ENCODE measurements around the gene SMARCC1.

Gene SMARCC1

GRCh38 chr3:47661121-47661752 lies 120.5 kb downstream of the SMARCC1 start:
- Histone ChIP-seq H3K36me3 (ENCODE audit: control insufficient read depth, insufficient read depth, low read length) (peaks cover 86% of the 10 kb centered on the region), H3K9me3 (ENCODE audit: control insufficient read depth, insufficient read depth, low read length) (no peaks in the 10 kb centered on the region), H3K4me3 (ENCODE audit: low read depth, low read length) (no peak overlapping the region), H3K27ac (ENCODE audit: low read depth, low read length) (no peak overlapping the region), H3K27me3 (ENCODE audit: control insufficient read depth, insufficient read depth, low read length) (no peaks in the 10 kb centered on the region), H3K9ac (ENCODE audit: low read depth, low read length) (no peak overlapping the region), H3K4me1 (ENCODE audit: control insufficient read depth, insufficient read depth, low read length) (no peaks in the 10 kb centered on the region)

- Histone ChIP-seq H3K27ac (ENCODE audit: low read depth, low read length) (no peak overlapping the region), H3K9me3 (ENCODE audit: control insufficient read depth, insufficient read depth, low read length) (no peaks in the 10 kb centered on the region), H3K9ac (ENCODE audit: low read depth, low read length) (no peak overlapping the region), H3K27me3 (ENCODE audit: control insufficient read depth, insufficient read depth, low read length) (no peaks in the 10 kb centered on the region), H3K4me3 (ENCODE audit: low read depth, low read length) (no peak overlapping the region), H3K4me1 (ENCODE audit: control insufficient read depth, insufficient read depth, low read length) (no peaks in the 10 kb centered on the region), H3K36me3 (ENCODE audit: control insufficient read depth, insufficient read depth, low read length) (peaks cover 76% of the 10 kb centered on the region)
Observed at GRCh38 chr3:47658444-47658843, 123.2 kb downstream of the SMARCC1 start.

GRCh38 chr3:47652142-47652541 lies 129.6 kb downstream of the SMARCC1 start:
- Histone ChIP-seq H3K27ac (ENCODE audit: low read depth, low read length) (no peak overlapping the region), H3K36me3 (ENCODE audit: control insufficient read depth, insufficient read depth, low read length) (peaks cover 70% of the 10 kb centered on the region), H3K4me3 (ENCODE audit: low read depth, low read length) (no peak overlapping the region), H3K4me1 (ENCODE audit: control insufficient read depth, insufficient read depth, low read length) (no peaks in the 10 kb centered on the region), H3K9me3 (ENCODE audit: control insufficient read depth, insufficient read depth, low read length) (no peaks in the 10 kb centered on the region), H3K9ac (ENCODE audit: low read depth, low read length) (no peak overlapping the region), H3K27me3 (ENCODE audit: control insufficient read depth, insufficient read depth, low read length) (no peaks in the 10 kb centered on the region)

- no peaks in the 10 kb centered on the region for H3K4me1 ChIP-seq (ENCODE audit: control insufficient read depth, insufficient read depth, low read length)
- no peaks in the 10 kb centered on the region for H3K9me3 ChIP-seq (ENCODE audit: control insufficient read depth, insufficient read depth, low read length)
- no peak overlapping the region for H3K9ac ChIP-seq (ENCODE audit: low read depth, low read length)
- no peak overlapping the region for H3K27ac ChIP-seq (ENCODE audit: low read depth, low read length)
- H3K36me3 ChIP-seq (ENCODE audit: control insufficient read depth, insufficient read depth, low read length): peaks cover 74% of the 10 kb centered on the region
- H3K4me3 ChIP-seq (ENCODE audit: low read depth, low read length): no peak overlapping the region
- H3K27me3 ChIP-seq (ENCODE audit: control insufficient read depth, insufficient read depth, low read length): no peaks in the 10 kb centered on the region
Observed at GRCh38 chr3:47650294-47650693, 131.4 kb downstream of the SMARCC1 start.

GRCh38 chr3:47647550-47647949 lies 134.1 kb downstream of the SMARCC1 start:
- Histone ChIP-seq H3K4me3 (ENCODE audit: low read depth, low read length) (no peak overlapping the region), H3K27ac (ENCODE audit: low read depth, low read length) (no peak overlapping the region), H3K4me1 (ENCODE audit: control insufficient read depth, insufficient read depth, low read length) (no peaks in the 10 kb centered on the region), H3K27me3 (ENCODE audit: control insufficient read depth, insufficient read depth, low read length) (no peaks in the 10 kb centered on the region), H3K36me3 (ENCODE audit: control insufficient read depth, insufficient read depth, low read length) (peaks cover 74% of the 10 kb centered on the region), H3K9me3 (ENCODE audit: control insufficient read depth, insufficient read depth, low read length) (no peaks in the 10 kb centered on the region), H3K9ac (ENCODE audit: low read depth, low read length) (no peak overlapping the region)

- H3K9me3 ChIP-seq (ENCODE audit: control insufficient read depth, insufficient read depth, low read length): no peaks in the 10 kb centered on the region
- H3K36me3 ChIP-seq (ENCODE audit: control insufficient read depth, insufficient read depth, low read length): peaks cover 80% of the 10 kb centered on the region
- no peaks in the 10 kb centered on the region for H3K27me3 ChIP-seq (ENCODE audit: control insufficient read depth, insufficient read depth, low read length)
- H3K9ac ChIP-seq (ENCODE audit: low read depth, low read length): no peak overlapping the region
- no peaks in the 10 kb centered on the region for H3K4me1 ChIP-seq (ENCODE audit: control insufficient read depth, insufficient read depth, low read length)
- H3K27ac ChIP-seq (ENCODE audit: low read depth, low read length): no peak overlapping the region
- H3K4me3 ChIP-seq (ENCODE audit: low read depth, low read length): no peak overlapping the region
Observed at GRCh38 chr3:47646362-47646761, 135.3 kb downstream of the SMARCC1 start.

- H3K4me3 ChIP-seq (ENCODE audit: low read depth, low read length): no peak overlapping the region
- no peaks in the 10 kb centered on the region for H3K9me3 ChIP-seq (ENCODE audit: control insufficient read depth, insufficient read depth, low read length)
- no peaks in the 10 kb centered on the region for H3K27me3 ChIP-seq (ENCODE audit: control insufficient read depth, insufficient read depth, low read length)
- no peak overlapping the region for H3K27ac ChIP-seq (ENCODE audit: low read depth, low read length)
- no peaks in the 10 kb centered on the region for H3K4me1 ChIP-seq (ENCODE audit: control insufficient read depth, insufficient read depth, low read length)
- peaks cover 80% of the 10 kb centered on the region for H3K36me3 ChIP-seq (ENCODE audit: control insufficient read depth, insufficient read depth, low read length)
- no peak overlapping the region for H3K9ac ChIP-seq (ENCODE audit: low read depth, low read length)
Observed at GRCh38 chr3:47645551-47645950, 136.1 kb downstream of the SMARCC1 start.

GRCh38 chr3:47643092-47643491 lies 138.6 kb downstream of the SMARCC1 start:
- peaks cover 78% of the 10 kb centered on the region for H3K36me3 ChIP-seq (ENCODE audit: control insufficient read depth, insufficient read depth, low read length)
- H3K27me3 ChIP-seq (ENCODE audit: control insufficient read depth, insufficient read depth, low read length): no peaks in the 10 kb centered on the region
- H3K9me3 ChIP-seq (ENCODE audit: control insufficient read depth, insufficient read depth, low read length): no peaks in the 10 kb centered on the region
- no peaks in the 10 kb centered on the region for H3K4me1 ChIP-seq (ENCODE audit: control insufficient read depth, insufficient read depth, low read length)
- H3K9ac ChIP-seq (ENCODE audit: low read depth, low read length): no peak overlapping the region
- H3K4me3 ChIP-seq (ENCODE audit: low read depth, low read length): no peak overlapping the region
- no peak overlapping the region for H3K27ac ChIP-seq (ENCODE audit: low read depth, low read length)

GRCh38 chr3:47641739-47642138 lies 140.0 kb downstream of the SMARCC1 start:
- Histone ChIP-seq H3K27me3 (ENCODE audit: control insufficient read depth, insufficient read depth, low read length) (no peaks in the 10 kb centered on the region), H3K9me3 (ENCODE audit: control insufficient read depth, insufficient read depth, low read length) (no peaks in the 10 kb centered on the region), H3K4me1 (ENCODE audit: control insufficient read depth, insufficient read depth, low read length) (no peaks in the 10 kb centered on the region), H3K27ac (ENCODE audit: low read depth, low read length) (no peak overlapping the region), H3K4me3 (ENCODE audit: low read depth, low read length) (no peak overlapping the region), H3K36me3 (ENCODE audit: control insufficient read depth, insufficient read depth, low read length) (peaks cover 78% of the 10 kb centered on the region), H3K9ac (ENCODE audit: low read depth, low read length) (no peak overlapping the region)

- Histone ChIP-seq H3K27me3 (ENCODE audit: control insufficient read depth, insufficient read depth, low read length) (no peaks in the 10 kb centered on the region), H3K4me1 (ENCODE audit: control insufficient read depth, insufficient read depth, low read length) (no peaks in the 10 kb centered on the region), H3K9me3 (ENCODE audit: control insufficient read depth, insufficient read depth, low read length) (no peaks in the 10 kb centered on the region), H3K27ac (ENCODE audit: low read depth, low read length) (no peak overlapping the region), H3K4me3 (ENCODE audit: low read depth, low read length) (no peak overlapping the region), H3K36me3 (ENCODE audit: control insufficient read depth, insufficient read depth, low read length) (peaks cover 90% of the 10 kb centered on the region), H3K9ac (ENCODE audit: low read depth, low read length) (no peak overlapping the region)
Observed at GRCh38 chr3:47636921-47637320, 144.8 kb downstream of the SMARCC1 start.

- Histone ChIP-seq H3K4me1 (ENCODE audit: control insufficient read depth, insufficient read depth, low read length) (no peaks in the 10 kb centered on the region), H3K9me3 (ENCODE audit: control insufficient read depth, insufficient read depth, low read length) (no peaks in the 10 kb centered on the region), H3K4me3 (ENCODE audit: low read depth, low read length) (no peak overlapping the region), H3K27me3 (ENCODE audit: control insufficient read depth, insufficient read depth, low read length) (no peaks in the 10 kb centered on the region), H3K27ac (ENCODE audit: low read depth, low read length) (no peak overlapping the region), H3K9ac (ENCODE audit: low read depth, low read length) (no peak overlapping the region), H3K36me3 (ENCODE audit: control insufficient read depth, insufficient read depth, low read length) (peaks cover 90% of the 10 kb centered on the region)
Observed at GRCh38 chr3:47636225-47636624, 145.5 kb downstream of the SMARCC1 start.

Data from HUES48 (cell line).